Activated CD8-positive, alpha-beta memory T cell treated with anti-CD3 and anti-CD28 coated beads for 4 hours (primary cell): Measurements from ENCODE around the gene HOXB7.
A peak's percentile ranks its signal among the peaks of the same experiment; 100 is the strongest.

Source experiments
- DNase-seq, 2 donors: peaks; one replicate each; pipeline ENCODE4 v3.0.0-alpha.2; 2020; ENCODE audit warnings: low read depth in 2 of 2

Gene HOXB7

DNA sequence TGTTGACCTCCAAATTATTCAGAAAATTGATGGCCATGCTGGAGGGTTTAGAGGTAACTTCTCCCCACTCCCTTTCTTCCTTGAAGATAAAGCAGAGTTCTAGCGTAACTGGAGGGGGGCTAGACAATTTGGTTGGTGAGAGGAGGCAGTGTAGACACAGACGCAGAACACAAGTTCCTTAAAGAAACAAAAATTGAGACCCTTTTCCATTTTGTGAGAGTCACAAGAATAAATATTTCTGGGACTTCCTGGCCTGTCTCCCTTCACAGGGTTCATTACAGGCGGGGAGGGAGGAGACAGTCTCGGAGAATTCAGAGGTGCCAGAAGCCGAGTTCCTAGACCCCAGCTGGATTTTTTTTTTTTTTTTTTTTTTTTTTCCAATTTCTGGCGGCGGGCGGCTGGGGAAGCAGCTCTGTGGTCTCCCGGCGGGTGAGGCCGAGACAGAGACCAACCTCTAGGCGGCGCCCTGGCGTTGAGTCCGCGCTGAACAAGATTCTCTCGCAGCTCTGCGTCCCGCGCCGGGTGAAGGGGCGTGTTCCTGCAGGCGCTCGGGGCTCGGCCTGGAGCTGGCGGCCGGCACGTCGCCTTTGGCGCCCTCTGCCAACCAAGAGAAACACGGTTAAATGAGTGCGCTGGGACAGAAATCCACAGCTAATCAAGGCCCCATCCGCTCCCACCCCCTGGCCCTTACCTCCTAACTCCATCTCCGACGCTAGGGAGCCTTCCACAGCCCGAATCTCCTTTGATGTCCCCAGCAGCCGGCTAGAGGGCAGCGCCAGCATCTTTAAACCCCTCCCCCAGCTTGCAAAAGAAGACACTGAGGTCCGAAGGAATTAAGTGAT, 25.6 kb upstream of the HOXB7 start:
- DNase-seq: peak in 1 of 2 donors; percentile 36

DNA sequence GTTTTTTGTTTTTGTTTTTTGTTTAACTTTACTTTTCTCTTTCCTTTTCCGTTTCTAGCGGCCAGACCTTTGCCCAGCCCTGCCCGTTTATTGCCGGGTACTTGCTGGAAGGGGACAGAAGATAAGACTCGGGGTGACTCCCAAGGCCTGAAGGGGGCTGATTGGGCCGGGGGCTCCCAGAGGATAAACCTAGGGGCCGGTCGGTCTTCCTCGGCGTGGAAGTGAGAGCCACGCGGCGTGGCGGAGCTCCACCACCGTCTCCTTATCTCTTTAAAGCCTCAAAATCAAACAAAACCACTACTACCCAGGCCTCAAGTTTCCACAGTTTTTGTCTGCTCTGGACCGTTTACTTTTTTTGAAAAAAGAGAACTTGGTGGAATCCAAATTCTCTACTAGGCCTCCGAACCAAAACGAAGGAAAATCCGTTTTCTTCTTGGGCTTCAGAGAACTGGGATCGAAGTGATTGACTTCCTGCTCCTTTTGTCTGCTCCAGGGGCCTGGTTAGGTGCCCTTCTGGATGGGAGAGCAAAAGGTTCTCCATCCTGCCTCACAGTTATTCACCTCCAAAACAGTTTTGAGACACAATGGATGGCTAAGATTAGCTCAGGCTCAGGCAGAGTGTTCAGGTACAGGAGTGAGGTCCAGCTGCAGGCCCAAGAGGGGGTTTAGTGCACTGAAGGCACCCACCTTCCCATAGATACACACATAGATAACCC, 23.8 kb upstream of the HOXB7 start:
- DNase-seq: no peak

DNA sequence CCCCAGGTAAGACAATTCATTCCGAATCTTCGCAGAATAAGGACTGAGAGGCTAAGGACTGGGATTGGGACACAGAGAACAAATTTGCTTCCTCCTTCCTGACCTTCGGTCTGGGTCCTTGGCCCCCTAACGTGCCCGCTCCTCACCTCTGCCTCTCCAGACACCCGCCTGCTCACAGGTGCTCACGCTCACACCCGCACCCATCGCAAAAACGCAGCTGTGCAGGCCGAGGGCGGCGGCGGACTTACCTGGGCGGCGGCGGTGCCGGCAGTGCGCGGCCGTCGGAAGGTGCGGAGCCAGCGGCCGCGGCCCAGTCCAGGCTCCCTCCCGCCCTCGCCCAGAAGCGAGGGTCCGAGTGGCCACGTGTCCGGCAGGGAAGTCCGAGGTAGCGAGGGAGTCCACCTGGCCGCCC, 22.5 kb upstream of the HOXB7 start:
- DNase-seq: no peak

- no peak for DNase-seq
These were observed 21.9 kb upstream of the HOXB7 start for GRCh38 chr17:48632579-48633265.

GRCh38 chr17:48631693-48632578, 21.1 kb upstream of the HOXB7 start:
- no peak for DNase-seq

GRCh38 chr17:48630925-48631692, 20.3 kb upstream of the HOXB7 start:
- DNase-seq: no peak

- DNase-seq: no peak
These were observed 19.4 kb upstream of the HOXB7 start for GRCh38 chr17:48630009-48630924.

DNA sequence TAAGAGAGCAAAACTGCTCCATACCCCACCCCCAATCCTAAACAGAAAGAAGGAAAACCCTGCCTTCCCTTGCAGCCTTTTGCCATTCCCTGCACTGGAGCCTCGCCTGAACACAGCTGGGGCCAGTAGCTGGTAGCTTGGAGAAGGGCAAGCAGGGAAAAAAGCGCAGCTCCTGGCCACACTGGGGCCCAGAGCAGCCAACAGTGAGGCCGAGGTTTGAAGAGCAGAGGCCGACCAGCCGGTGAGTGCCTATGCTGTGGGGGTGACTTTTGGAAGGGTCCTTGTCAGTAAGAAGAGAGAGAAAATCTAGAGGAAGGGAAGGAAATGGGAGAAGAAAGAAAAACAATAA, 18.6 kb upstream of the HOXB7 start:
- no peak for DNase-seq

- no peak for DNase-seq
These were observed 18.0 kb upstream of the HOXB7 start for GRCh38 chr17:48628649-48629410.

DNA sequence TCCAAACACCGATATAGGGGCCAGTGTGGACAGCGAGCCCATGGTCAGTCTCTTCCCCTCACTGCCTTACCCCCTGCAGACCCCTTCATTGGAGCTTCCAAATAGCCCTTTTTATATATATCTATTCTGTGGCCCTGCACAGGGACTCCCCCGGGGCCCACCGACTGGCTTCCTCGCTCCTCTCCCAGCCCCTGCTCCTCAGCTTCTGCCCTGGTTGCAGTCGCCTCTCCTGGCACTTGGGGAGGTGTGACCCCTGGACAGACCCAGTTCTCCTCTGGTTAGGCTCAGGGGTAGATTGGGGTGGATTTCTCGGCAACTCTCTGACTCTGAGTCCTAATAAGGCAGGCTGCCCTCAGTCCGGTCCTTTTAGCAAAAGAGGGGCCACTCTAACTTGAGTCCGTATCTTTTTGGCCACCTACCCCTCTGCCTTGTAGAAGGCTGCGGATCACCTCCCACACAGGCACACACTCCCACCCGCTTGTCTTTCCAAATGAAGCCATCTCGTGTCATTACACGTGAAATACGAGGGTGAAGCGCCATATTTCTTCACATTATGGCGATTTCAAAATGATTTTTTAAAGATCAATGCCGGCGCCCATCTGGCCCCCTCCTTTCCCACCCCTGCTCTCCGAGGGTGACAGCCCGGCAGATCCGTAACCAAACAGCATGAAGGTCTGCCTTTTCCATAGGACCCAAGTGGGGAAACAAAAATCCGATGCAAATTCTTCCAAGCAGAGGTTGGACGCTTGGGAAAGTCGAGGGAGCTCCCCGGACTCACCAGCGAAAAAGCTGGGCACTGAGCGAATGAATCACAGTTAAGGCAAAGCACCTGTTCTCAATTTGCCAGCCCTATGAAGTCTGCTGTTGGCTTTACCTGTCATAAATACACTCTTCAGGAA, 17.1 kb upstream of the HOXB7 start:
- no peak for DNase-seq

DNA sequence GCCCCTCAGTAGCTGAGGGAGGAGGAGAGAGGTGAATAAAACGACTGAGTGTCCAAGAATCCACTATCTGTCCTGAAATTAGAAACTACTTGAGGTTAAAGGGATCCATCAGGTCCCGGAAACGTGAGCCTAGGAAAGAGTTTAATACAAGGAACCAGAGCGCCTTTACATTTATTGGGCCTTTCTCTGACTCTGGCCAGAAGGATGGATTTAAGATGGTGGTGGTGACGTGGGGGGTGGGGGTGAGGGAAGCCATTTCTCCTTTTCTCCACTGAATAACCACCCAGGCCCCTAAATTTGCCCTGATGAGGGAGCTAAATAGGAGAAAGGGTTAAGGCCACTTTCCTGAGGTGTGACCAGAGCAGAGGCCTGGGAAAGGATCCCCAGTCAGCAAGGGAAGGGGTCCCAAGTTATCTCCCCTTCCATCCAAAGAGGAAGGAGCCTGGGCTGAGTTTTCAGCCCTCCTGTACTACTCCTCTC, 16.3 kb upstream of the HOXB7 start:
- DNase-seq: no peak

GRCh38 chr17:48626245-48627117, 15.7 kb upstream of the HOXB7 start, which contains the start of gene HOXB9:
Gene HOXB9, minus strand, starts transcription at chr17:48626358. Its CDS starts 89 bp downstream, at chr17:48626269.
- DNase-seq: peak; percentile 34 to 39

GRCh38 chr17:48625495-48626244, 14.9 kb upstream of the HOXB7 start:
- DNase-seq: no peak

- DNase-seq: no peak
These were observed 14.0 kb upstream of the HOXB7 start for GRCh38 chr17:48624544-48625494.

GRCh38 chr17:48624118-48624517, 13.3 kb upstream of the HOXB7 start:
- no peak for DNase-seq
